HG03342 (cell line): ENCODE data around the gene IRF2BP2.
"Not testable (repeated sequence)": the region's sequence is repeated elsewhere in the genome, so short reads cannot be mapped to it uniquely, and the experiment has no call there.

Experiments
- ATAC-seq: cut with Tn5 transposase; IDR thresholded peaks from one replicate; pipeline ENCODE4 v1.9.1; 2021; ENCODE audit warnings: mild to moderate bottlenecking, moderate library complexity; ENCODE audit not compliant: unreplicated experiment

IRF2BP2 gene

GRCh38 chr1:234602334-234603220 is 7.4 kb downstream of the IRF2BP2 start:
- no peak for ATAC-seq

GRCh38 chr1:234601301-234602017 is 8.5 kb downstream of the IRF2BP2 start:
- no peak for ATAC-seq

- no peak for ATAC-seq
Observed at GRCh38 chr1:234600418-234601281, 9.3 kb downstream of the IRF2BP2 start.

- peak; percentile 62 for ATAC-seq
Observed at GRCh38 chr1:234599617-234600417, 10.2 kb downstream of the IRF2BP2 start.

- no peak for ATAC-seq
Observed at GRCh38 chr1:234598974-234599616, 10.9 kb downstream of the IRF2BP2 start.

- no peak for ATAC-seq
Observed at GRCh38 chr1:234597894-234598293, 12.1 kb downstream of the IRF2BP2 start.

GRCh38 chr1:234595899-234596298 is 14.1 kb downstream of the IRF2BP2 start:
- ATAC-seq = no peak

- not testable (repeated sequence) for ATAC-seq
Observed at GRCh38 chr1:234594575-234594974, 15.4 kb downstream of the IRF2BP2 start.

- no peak for ATAC-seq
Observed at GRCh38 chr1:234593771-234594504, 16.0 kb downstream of the IRF2BP2 start.

- no peak for ATAC-seq
Observed at GRCh38 chr1:234593109-234593508, 16.9 kb downstream of the IRF2BP2 start.

- ATAC-seq = no peak
Observed at GRCh38 chr1:234592240-234592639, 17.7 kb downstream of the IRF2BP2 start.

- ATAC-seq = no peak
Observed at GRCh38 chr1:234591131-234591530, 18.8 kb downstream of the IRF2BP2 start.

- ATAC-seq = no peak
Observed at GRCh38 chr1:234589854-234590620, 19.9 kb downstream of the IRF2BP2 start.

GRCh38 chr1:234589064-234589800 is 20.7 kb downstream of the IRF2BP2 start:
- ATAC-seq = no peak

GRCh38 chr1:234588386-234588785 is 21.6 kb downstream of the IRF2BP2 start:
- no peak for ATAC-seq

- ATAC-seq = no peak
Observed at GRCh38 chr1:234586892-234587485, 23.0 kb downstream of the IRF2BP2 start.

- no peak for ATAC-seq
Observed at GRCh38 chr1:234586304-234586703, 23.7 kb downstream of the IRF2BP2 start.
